GM23338 (cell line): Measurements from ENCODE around the gene MYL5. TPM values are rescaled to one million over a fixed set of nuclear protein-coding genes. Genes with fewer than 3 reads are reported as not detected.

ENCODE experiments used
- ATAC-seq: fragments of 200-7000 bp; cut with Tn5 transposase; 3 replicates; pipeline ENCODE4 v1.9.1; 2020
- DNase-seq: peaks from one replicate; pipeline ENCODE4 v3.0.0-alpha.2; 2015; ENCODE audit warnings: low spot score
- H2AFZ ChIP-seq: fragments of 200-600 bp; sonication (generic); 2 replicates; pipeline ENCODE4 v1.8.0; 2016; ENCODE audit warnings: antibody characterized with exemption, mild to moderate bottlenecking, moderate library complexity
- H3F3A ChIP-seq: fragments of 200-600 bp; sonication (generic); replicated peaks from 2 replicates; pipeline ENCODE4 v1.8.0; 2017; ENCODE audit warnings: antibody characterized with exemption, mixed run types, low read depth
- H3K27ac ChIP-seq: fragments of 200-600 bp; sonication (generic); 2 replicates; pipeline ENCODE4 v1.6.1; 2016; ENCODE audit warnings: low read depth
- H3K27me3 ChIP-seq: fragments of 200-600 bp; sonication (generic); 2 replicates; pipeline ENCODE4 v1.8.0; 2016; ENCODE audit warnings: mild to moderate bottlenecking, mixed run types, moderate library complexity; ENCODE audit not compliant: insufficient read depth
- H3K36me3 ChIP-seq: fragments of 200-600 bp; sonication (generic); 2 replicates; pipeline ENCODE4 v1.8.0; 2016; ENCODE audit warnings: mild to moderate bottlenecking; ENCODE audit not compliant: insufficient read depth
- H3K4me1 ChIP-seq: fragments of 200-600 bp; sonication (generic); 2 replicates; pipeline ENCODE4 v1.8.0; 2016; ENCODE audit warnings: mild to moderate bottlenecking, moderate library complexity; ENCODE audit not compliant: insufficient read depth
- H3K4me2 ChIP-seq: fragments of 200-600 bp; sonication (generic); 2 replicates; pipeline ENCODE4 v1.7.1; 2017; ENCODE audit warnings: mixed run types
- H3K4me3 ChIP-seq: fragments of 200-600 bp; sonication (generic); 2 replicates; pipeline ENCODE4 v1.6.1; 2016; ENCODE audit warnings: mixed run types
- H3K79me2 ChIP-seq: fragments of 200-600 bp; sonication (generic); replicated peaks from 2 replicates; pipeline ENCODE4 v1.8.0; 2017; ENCODE audit warnings: mild to moderate bottlenecking; ENCODE audit not compliant: insufficient read depth
- H3K9me2 ChIP-seq: fragments of 200-600 bp; sonication (generic); 2 replicates; pipeline ENCODE4 v1.8.0; 2017; ENCODE audit not compliant: insufficient read depth
- H4K20me1 ChIP-seq: fragments of 200-600 bp; sonication (generic); replicated peaks from 2 replicates; pipeline ENCODE4 v1.8.0; 2017; ENCODE audit warnings: mild to moderate bottlenecking; ENCODE audit not compliant: insufficient read depth
- H3K27ac Mint-ChIP-seq: 2 replicates; pipeline ENCODE4 v1.8.0; 2020; ENCODE audit warnings: inconsistent platforms, mild to moderate bottlenecking, moderate library complexity, mixed read lengths
- H3K27me3 Mint-ChIP-seq: 3 replicates; pipeline ENCODE4 v1.8.0; 2022; ENCODE audit warnings: low read depth, mild to moderate bottlenecking, moderate library complexity, mixed read lengths, inconsistent platforms; ENCODE audit not compliant: insufficient read depth, poor library complexity
- H3K36me3 Mint-ChIP-seq: 3 replicates; pipeline ENCODE4 v1.8.0; 2021; ENCODE audit warnings: low read depth, mild to moderate bottlenecking, inconsistent platforms, moderate library complexity, mixed read lengths
- H3K4me1 Mint-ChIP-seq: 3 replicates; pipeline ENCODE4 v1.8.0; 2020; ENCODE audit warnings: mild to moderate bottlenecking, inconsistent platforms, mixed read lengths
- H3K4me3 Mint-ChIP-seq: 3 replicates; pipeline ENCODE4 v1.8.0; 2021; ENCODE audit warnings: moderate library complexity, mild to moderate bottlenecking, inconsistent platforms, mixed read lengths
- H3K9me3 Mint-ChIP-seq: 3 replicates; pipeline ENCODE4 v1.8.0; 2020; ENCODE audit warnings: moderate library complexity, mild to moderate bottlenecking, inconsistent platforms, mixed read lengths
- EZH2 ChIP-seq: fragments of 200-600 bp; sonication (generic); IDR thresholded peaks from one replicate; pipeline ENCODE4 v1.8.0; 2017; ENCODE audit warnings: antibody characterized with exemption, mild to moderate bottlenecking, low read depth; ENCODE audit not compliant: unreplicated experiment
- JUNB ChIP-seq: IDR thresholded peaks from one replicate; pipeline ENCODE4 v1.6.1; 2016; ENCODE audit warnings: antibody characterized with exemption; ENCODE audit not compliant: unreplicated experiment
- POLR2AphosphoS5 ChIP-seq: IDR thresholded peaks from 2 replicates; pipeline ENCODE4 v1.6.1; 2016; ENCODE audit warnings: antibody characterized with exemption, low read depth
- ZNF114 ChIP-seq: fragments of 250-450 bp; sonication (Bioruptor Pico); IDR thresholded peaks from 2 replicates; pipeline ENCODE4 v1.5.0; 2020; ENCODE audit warnings: mild to moderate bottlenecking, moderate library complexity
- polyA plus RNA-seq: library from polyadenylated mRNA; unstranded; fragments of >200 nt; fragmentation: Nextera tagmentation; extraction: Ambion mirVana; gene quantifications from 2 replicates; pipeline ENCODE4 v1.2.1, GENCODE V29; 2016
- total RNA-seq: library from RNA; depleted of rRNA; stranded (reverse); fragments of >200 nt; shearing (Covaris generic); gene quantifications from 2 replicates; pipeline ENCODE4 v1.2.3, GENCODE V29; 2014
- TF ChIP-seq, protein P1 (sequence below): fragments of 250-450 bp; sonication (Bioruptor Pico); IDR thresholded peaks from 2 replicates; pipeline ENCODE4 v1.5.0; 2020; ENCODE audit warnings: mild to moderate bottlenecking, moderate library complexity
- TF ChIP-seq, protein P2 (sequence below): IDR thresholded peaks from 2 replicates; pipeline ENCODE4 v1.6.1; 2016; ENCODE audit warnings: antibody characterized with exemption

The MYL5 gene
- total and polyA plus RNA-seq, 2 experiments from 2014 or later = 3.0 to 4.4 TPM

DNA sequence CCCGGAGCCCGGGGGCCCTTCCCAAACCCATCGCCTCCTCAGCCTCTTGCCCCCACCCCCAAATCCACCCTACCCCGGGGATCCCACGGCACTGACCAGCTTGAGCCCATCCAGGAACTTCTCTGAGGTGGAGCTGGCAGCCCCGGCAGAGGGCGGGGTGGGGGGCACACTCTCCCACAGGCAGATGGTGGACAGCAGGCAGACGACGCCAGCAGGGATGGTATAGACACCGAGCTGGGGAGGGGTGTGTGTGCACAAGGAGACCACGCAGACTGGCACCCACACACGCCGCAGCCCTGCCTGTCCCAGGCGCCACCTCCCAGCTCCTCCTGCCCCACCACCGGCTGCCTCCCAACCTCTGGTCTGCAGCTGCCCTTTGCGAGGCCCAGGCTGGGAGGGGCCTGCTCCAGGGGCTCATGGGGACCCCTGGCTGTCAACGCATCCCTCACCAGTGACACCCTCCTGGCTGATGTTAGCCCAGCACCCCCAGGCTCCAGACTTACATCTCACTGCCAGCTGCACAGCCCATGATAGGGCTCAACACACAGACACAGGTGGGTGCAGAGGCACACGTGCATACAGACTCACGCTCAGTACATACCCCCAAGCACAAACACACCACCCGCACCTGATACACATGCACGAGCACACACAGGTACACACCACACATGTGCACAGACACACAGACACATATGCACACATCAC, 10.4 kb downstream of the MYL5 start:
- no peak overlapping the region for H3K27ac Mint-ChIP-seq

More for the DNA sequence above, 10.4 kb downstream of the MYL5 start:
- Histone ChIP-seq H2AFZ (no peak overlapping the region), H4K20me1 (no peaks in the 10 kb centered on the region), H3K27ac (no peak overlapping the region), H3K79me2 (no peaks in the 10 kb centered on the region), H3F3A (peaks cover 10% of the 10 kb centered on the region; the same call in 1 of the 2 replicates), H3K27me3 (no peaks in the 10 kb centered on the region), H3K4me3 (no peak overlapping the region), H3K9me2 (no peaks in the 10 kb centered on the region), H3K4me2 (no peak overlapping the region), H3K36me3 (no peaks in the 10 kb centered on the region), H3K4me1 (peaks cover 6% of the 10 kb centered on the region)
- DNase-seq (no peak), ATAC-seq (no peak)
- no peaks in the 10 kb centered on the region; the same call in 1 of the 3 replicates for H3K9me3 Mint-ChIP-seq
- peaks cover 15% of the 10 kb centered on the region for H3K4me1 Mint-ChIP-seq
- H3K36me3 Mint-ChIP-seq = no peaks in the 10 kb centered on the region; the same call in 2 of the 3 replicates
- TF ChIP-seq, protein P1, sequence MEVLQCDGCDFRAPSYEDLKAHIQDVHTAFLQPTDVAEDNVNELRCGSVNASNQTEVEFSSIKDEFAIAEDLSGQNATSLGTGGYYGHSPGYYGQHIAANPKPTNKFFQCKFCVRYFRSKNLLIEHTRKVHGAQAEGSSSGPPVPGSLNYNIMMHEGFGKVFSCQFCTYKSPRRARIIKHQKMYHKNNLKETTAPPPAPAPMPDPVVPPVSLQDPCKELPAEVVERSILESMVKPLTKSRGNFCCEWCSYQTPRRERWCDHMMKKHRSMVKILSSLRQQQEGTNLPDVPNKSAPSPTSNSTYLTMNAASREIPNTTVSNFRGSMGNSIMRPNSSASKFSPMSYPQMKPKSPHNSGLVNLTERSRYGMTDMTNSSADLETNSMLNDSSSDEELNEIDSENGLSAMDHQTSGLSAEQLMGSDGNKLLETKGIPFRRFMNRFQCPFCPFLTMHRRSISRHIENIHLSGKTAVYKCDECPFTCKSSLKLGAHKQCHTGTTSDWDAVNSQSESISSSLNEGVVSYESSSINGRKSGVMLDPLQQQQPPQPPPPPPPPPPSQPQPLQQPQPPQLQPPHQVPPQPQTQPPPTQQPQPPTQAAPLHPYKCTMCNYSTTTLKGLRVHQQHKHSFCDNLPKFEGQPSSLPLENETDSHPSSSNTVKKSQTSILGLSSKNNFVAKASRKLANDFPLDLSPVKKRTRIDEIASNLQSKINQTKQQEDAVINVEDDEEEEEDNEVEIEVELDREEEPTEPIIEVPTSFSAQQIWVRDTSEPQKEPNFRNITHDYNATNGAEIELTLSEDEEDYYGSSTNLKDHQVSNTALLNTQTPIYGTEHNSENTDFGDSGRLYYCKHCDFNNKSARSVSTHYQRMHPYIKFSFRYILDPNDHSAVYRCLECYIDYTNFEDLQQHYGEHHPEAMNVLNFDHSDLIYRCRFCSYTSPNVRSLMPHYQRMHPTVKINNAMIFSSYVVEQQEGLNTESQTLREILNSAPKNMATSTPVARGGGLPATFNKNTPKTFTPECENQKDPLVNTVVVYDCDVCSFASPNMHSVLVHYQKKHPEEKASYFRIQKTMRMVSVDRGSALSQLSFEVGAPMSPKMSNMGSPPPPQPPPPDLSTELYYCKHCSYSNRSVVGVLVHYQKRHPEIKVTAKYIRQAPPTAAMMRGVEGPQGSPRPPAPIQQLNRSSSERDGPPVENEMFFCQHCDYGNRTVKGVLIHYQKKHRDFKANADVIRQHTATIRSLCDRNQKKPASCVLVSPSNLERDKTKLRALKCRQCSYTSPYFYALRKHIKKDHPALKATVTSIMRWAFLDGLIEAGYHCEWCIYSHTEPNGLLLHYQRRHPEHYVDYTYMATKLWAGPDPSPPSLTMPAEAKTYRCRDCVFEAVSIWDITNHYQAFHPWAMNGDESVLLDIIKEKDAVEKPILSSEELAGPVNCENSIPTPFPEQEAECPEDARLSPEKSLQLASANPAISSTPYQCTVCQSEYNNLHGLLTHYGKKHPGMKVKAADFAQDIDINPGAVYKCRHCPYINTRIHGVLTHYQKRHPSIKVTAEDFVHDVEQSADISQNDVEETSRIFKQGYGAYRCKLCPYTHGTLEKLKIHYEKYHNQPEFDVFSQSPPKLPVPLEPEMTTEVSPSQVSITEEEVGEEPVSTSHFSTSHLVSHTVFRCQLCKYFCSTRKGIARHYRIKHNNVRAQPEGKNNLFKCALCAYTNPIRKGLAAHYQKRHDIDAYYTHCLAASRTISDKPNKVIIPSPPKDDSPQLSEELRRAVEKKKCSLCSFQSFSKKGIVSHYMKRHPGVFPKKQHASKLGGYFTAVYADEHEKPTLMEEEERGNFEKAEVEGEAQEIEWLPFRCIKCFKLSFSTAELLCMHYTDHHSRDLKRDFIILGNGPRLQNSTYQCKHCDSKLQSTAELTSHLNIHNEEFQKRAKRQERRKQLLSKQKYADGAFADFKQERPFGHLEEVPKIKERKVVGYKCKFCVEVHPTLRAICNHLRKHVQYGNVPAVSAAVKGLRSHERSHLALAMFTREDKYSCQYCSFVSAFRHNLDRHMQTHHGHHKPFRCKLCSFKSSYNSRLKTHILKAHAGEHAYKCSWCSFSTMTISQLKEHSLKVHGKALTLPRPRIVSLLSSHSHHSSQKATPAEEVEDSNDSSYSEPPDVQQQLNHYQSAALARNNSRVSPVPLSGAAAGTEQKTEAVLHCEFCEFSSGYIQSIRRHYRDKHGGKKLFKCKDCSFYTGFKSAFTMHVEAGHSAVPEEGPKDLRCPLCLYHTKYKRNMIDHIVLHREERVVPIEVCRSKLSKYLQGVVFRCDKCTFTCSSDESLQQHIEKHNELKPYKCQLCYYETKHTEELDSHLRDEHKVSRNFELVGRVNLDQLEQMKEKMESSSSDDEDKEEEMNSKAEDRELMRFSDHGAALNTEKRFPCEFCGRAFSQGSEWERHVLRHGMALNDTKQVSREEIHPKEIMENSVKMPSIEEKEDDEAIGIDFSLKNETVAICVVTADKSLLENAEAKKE (CRISPR knock-in tag) = no peak
- TF ChIP-seq POLR2AphosphoS5 = no peak
- no peak for TF ChIP-seq ZNF114 (CRISPR knock-in tag)
- TF ChIP-seq, protein P2, sequence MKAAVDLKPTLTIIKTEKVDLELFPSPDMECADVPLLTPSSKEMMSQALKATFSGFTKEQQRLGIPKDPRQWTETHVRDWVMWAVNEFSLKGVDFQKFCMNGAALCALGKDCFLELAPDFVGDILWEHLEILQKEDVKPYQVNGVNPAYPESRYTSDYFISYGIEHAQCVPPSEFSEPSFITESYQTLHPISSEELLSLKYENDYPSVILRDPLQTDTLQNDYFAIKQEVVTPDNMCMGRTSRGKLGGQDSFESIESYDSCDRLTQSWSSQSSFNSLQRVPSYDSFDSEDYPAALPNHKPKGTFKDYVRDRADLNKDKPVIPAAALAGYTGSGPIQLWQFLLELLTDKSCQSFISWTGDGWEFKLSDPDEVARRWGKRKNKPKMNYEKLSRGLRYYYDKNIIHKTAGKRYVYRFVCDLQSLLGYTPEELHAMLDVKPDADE = no peak
- no peak for TF ChIP-seq EZH2
- no peak for TF ChIP-seq JUNB
- H3K27me3 Mint-ChIP-seq = peaks cover 12% of the 10 kb centered on the region
- H3K4me3 Mint-ChIP-seq = no peak overlapping the region
